NT2/D1 (cell line): ENCODE measurements around the gene SLC26A3.

Source experiments
- SUZ12 ChIP-seq: IDR thresholded peaks from 2 replicates; pipeline ENCODE4 v1.6.1; 2011; ENCODE audit not compliant: insufficient read length, insufficient read depth; ENCODE audit errors: extremely low read depth
- YY1 ChIP-seq: IDR thresholded peaks from 2 replicates; pipeline ENCODE4 v1.6.1; 2011; ENCODE audit not compliant: insufficient read length, insufficient read depth

DNA sequence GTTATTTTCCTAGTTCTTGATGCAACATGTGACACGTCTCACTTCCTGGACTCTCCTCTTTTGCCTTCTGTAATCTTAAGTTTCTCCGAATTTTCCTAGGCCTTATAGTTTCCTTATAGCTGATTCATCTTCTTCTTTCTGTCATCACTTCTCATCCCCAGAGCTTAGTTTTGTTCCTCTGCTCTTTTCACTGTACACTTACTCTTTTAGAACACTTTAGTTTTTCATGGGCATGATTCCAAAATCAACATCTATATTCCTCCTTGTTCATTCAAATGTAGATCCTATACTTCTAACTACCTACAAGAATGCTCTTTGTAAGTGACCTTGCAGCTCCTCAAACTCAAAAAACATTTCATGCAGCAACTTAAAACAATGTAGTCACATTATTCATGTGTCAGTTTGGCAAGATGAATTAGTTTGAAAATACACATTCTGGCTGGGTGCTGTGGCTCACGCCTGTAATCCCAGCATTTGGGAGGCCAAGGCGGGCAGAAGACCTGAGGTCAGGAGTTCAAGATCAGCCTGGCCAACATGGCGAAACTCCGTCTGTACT lies 13.1 kb upstream of the SLC26A3 start:
- TF ChIP-seq SUZ12 (no peak), YY1 (no peak)
